ENCODE data around the gene BICC1. TPM values are rescaled to one million over a fixed set of nuclear protein-coding genes. Genes with fewer than 3 reads are reported as not detected.

BICC1 gene
- total RNA-seq, 6 donors from 2014 or later: 3.1 to 10.5 (median 3.9) TPM

GRCh38 chr10:58615237-58615935 is 102.7 kb downstream of the BICC1 start:
- ATAC-seq (ENCODE audit: low FRiP score in 2 of 2): peak in 1 of 2 donors; percentile 40
- Histone ChIP-seq H3K27ac (no peak overlapping the region), H3K36me3 (no peaks in the 10 kb centered on the region), H3K4me1 (peaks cover 0 to 6% (median 0%) of the 10 kb centered on the region in 4 donors), H3K9me3 (no peaks in the 10 kb centered on the region), H3K27me3 (no peaks in the 10 kb centered on the region), H3K4me3 (no peak overlapping the region)
- TF ChIP-seq POLR2AphosphoS5 (IDR thresholded peaks at IDR 0.05) (no peak), POLR2A (IDR thresholded peaks at IDR 0.05) (no peak), CTCF (IDR thresholded peaks at IDR 0.05) (no peak), EP300 (IDR thresholded peaks at IDR 0.05) (no peak)
- WGBS, 2 donors: 90% methylated on average over 12 to 14 of the region's 14 CpGs
- DNase-seq: no peak

- no peak overlapping the region for H3K4me3 ChIP-seq
- 95 to 96% methylated on average over 14 of the region's 14 CpGs for WGBS, 2 donors
- H3K9me3 ChIP-seq: no peaks in the 10 kb centered on the region
- ATAC-seq (ENCODE audit: low FRiP score in 2 of 2) (no peak), DNase-seq (peak in 1 of 2 donors; percentile 33)
- no peak overlapping the region for H3K27ac ChIP-seq
- TF ChIP-seq POLR2A (IDR thresholded peaks at IDR 0.05) (no peak), CTCF (IDR thresholded peaks at IDR 0.05) (no peak), EP300 (IDR thresholded peaks at IDR 0.05) (no peak), POLR2AphosphoS5 (IDR thresholded peaks at IDR 0.05) (no peak)
- H3K36me3 ChIP-seq: no peaks in the 10 kb centered on the region
- H3K27me3 ChIP-seq: no peaks in the 10 kb centered on the region
- peaks cover 0 to 6% (median 0%) of the 10 kb centered on the region in 4 donors for H3K4me1 ChIP-seq
Measured at GRCh38 chr10:58618158-58618676, 105.5 kb downstream of the BICC1 start.

GRCh38 chr10:58621379-58622077 is 108.9 kb downstream of the BICC1 start:
- no peaks in the 10 kb centered on the region for H3K36me3 ChIP-seq
- H3K27ac ChIP-seq: no peak overlapping the region
- no peaks in the 10 kb centered on the region for H3K9me3 ChIP-seq
- no peak overlapping the region for H3K4me3 ChIP-seq
- ATAC-seq (ENCODE audit: low FRiP score in 2 of 2) (no peak), DNase-seq (no peak)
- no peaks in the 10 kb centered on the region for H3K27me3 ChIP-seq
- H3K4me1 ChIP-seq: no peaks in the 10 kb centered on the region
- TF ChIP-seq CTCF (IDR thresholded peaks at IDR 0.05) (no peak), EP300 (IDR thresholded peaks at IDR 0.05) (no peak), POLR2A (IDR thresholded peaks at IDR 0.05) (no peak), POLR2AphosphoS5 (IDR thresholded peaks at IDR 0.05) (no peak)
- WGBS, 2 donors: 71 to 86% methylated on average over 7 of the region's 7 CpGs

GRCh38 chr10:58622246-58622645 is 109.6 kb downstream of the BICC1 start:
- Histone ChIP-seq H3K9me3 (no peaks in the 10 kb centered on the region), H3K36me3 (no peaks in the 10 kb centered on the region), H3K4me1 (no peaks in the 10 kb centered on the region), H3K27ac (no peak overlapping the region), H3K4me3 (no peak overlapping the region), H3K27me3 (no peaks in the 10 kb centered on the region)
- DNase-seq: no peak
- no peak for TF ChIP-seq POLR2AphosphoS5 (IDR thresholded peaks at IDR 0.05)
- TF ChIP-seq EP300 (IDR thresholded peaks at IDR 0.05): no peak
- TF ChIP-seq CTCF (IDR thresholded peaks at IDR 0.05): no peak
- ATAC-seq (ENCODE audit: low FRiP score in 2 of 2): no peak
- WGBS, 2 donors: 83 to 94% methylated on average over 1 of the region's 1 CpG

Measured in upper lobe of left lung (tissue), 6 donors.